Stimulated activated CD4-positive, alpha-beta T cell treated with anti-CD3 and anti-CD28 coated beads, Interleukin-12 subunit alpha, Interleukin-12 subunit beta, amount 100 ng/mL, for 4 hours (primary cell): Measurements from ENCODE around the gene ATRNL1.
"Not testable (repeated sequence)": the region's sequence is repeated elsewhere in the genome, so short reads cannot be mapped to it uniquely, and the experiment has no call there.

ENCODE experiments used
- DNase-seq: peaks from one replicate; pipeline ENCODE4 v3.0.0-alpha.2; 2020

The ATRNL1 gene

DNA sequence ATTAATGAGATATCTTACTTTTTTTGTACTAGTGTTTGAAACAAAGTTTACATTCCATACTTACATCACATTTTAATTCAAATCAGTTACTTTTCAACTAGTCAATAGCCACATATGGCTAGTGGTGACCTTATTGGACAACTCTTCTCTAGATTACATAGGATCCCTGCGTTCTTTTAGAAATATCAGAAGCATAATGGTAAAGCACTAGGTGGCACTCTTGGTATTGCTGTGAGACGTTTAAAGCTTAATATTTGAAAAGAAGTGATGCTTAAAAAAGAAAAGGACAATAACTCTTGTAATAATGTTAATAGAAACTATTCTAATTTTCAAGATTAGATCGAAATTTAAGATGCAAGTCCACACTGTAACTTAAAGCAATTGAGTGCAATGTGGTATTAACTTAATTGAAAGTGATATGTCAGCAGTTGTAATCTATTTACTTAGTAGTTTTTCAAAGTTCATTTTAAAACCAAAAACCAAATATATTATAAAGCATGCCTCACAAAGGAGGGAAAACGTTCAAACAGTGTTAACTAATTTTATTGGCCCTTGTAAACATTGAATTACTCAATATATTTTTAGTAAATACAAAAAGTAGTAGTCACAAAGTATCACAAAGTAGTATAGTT lies 339.1 kb downstream of the ATRNL1 start:
- no peak for DNase-seq

GRCh38 chr10:115436999-115437398 lies 343.8 kb downstream of the ATRNL1 start:
- DNase-seq: no peak

- DNase-seq: no peak
These were observed 348.9 kb downstream of the ATRNL1 start for GRCh38 chr10:115441907-115442545.

- DNase-seq: no peak
These were observed 363.6 kb downstream of the ATRNL1 start for GRCh38 chr10:115456812-115457211.

- DNase-seq: no peak
These were observed 390.1 kb downstream of the ATRNL1 start for GRCh38 chr10:115483294-115483693.

GRCh38 chr10:115491526-115492140 lies 398.5 kb downstream of the ATRNL1 start:
- no peak for DNase-seq

DNA sequence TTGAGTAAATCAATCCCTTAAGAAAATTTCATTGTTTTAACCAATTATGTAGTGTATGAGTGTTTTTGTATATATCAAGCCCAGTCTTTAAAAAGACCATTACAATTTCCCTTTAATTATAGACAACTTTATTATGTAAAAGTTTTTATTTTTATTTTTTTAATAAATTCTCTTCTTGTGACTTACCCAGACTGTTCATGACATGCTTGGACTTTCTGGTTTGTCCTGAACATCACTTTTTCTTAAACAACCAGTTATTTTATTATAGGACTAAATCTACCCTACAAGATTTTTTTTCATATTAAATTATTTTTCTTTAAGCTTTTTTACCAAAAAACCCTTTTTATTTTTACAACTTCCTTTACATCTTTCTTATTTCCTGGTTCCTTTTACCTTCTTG lies 410.4 kb downstream of the ATRNL1 start:
- DNase-seq: no peak

DNA sequence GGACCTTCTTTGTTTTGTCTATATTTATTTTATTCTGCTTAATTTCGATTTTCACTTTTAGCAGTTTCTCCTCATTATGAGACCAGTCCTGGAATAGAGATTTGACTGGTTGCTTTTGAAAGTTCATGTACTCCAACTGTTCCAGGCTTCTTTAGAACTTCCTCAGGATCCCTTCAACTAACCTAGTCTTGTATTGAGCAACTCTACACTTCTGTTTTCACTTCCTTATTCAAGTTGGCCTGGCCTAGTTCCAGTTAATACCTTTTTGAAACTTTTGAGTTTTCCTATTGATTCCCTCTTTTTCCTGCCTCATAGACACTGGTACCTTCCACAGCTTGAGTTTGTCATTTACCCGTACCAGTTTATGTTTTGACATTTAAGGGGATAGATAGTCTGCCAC lies 421.7 kb downstream of the ATRNL1 start:
- no peak for DNase-seq

GRCh38 chr10:115525141-115525540 lies 432.0 kb downstream of the ATRNL1 start:
- DNase-seq: no peak

DNA sequence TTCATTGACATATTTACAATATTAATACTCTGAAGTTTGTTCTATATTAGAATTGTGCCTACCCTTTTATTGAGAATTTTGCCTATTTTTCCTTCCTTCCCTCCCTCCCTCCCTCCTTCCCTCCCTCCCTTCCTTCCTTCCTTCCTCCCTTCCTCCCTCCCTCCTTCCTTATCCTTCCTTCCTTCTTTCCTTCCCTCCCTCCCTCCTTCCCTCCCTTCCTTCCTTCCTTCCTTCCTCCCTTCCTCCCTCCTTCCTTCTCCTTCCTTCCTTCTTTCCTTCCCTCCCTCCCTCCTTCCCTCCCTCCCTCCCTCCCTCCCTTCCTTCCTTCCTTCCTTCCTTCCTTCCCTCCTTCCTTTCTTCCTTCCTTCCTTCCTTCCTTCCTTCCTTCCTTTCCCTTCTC lies 434.5 kb downstream of the ATRNL1 start:
- DNase-seq: not testable (repeated sequence)

DNA sequence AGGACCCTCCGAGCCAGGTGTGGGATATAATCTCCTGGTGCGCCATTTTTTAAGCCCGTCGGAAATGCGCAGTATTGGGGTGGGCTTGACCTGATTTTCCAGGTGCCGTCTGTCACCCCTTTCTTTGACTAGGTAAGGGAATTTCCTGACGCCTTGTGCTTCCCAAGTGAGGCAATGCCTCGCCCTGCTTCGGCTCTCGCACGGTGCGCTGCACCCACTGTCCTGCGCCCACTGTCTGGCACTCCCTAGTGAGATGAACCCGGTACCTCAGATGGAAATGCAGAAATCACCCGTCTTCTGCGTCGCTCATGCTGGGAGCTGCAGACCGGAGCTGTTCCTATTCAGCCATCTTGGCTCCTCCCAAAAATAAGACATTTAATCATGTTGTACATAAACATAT lies 443.2 kb downstream of the ATRNL1 start:
- not testable (repeated sequence) for DNase-seq

DNA sequence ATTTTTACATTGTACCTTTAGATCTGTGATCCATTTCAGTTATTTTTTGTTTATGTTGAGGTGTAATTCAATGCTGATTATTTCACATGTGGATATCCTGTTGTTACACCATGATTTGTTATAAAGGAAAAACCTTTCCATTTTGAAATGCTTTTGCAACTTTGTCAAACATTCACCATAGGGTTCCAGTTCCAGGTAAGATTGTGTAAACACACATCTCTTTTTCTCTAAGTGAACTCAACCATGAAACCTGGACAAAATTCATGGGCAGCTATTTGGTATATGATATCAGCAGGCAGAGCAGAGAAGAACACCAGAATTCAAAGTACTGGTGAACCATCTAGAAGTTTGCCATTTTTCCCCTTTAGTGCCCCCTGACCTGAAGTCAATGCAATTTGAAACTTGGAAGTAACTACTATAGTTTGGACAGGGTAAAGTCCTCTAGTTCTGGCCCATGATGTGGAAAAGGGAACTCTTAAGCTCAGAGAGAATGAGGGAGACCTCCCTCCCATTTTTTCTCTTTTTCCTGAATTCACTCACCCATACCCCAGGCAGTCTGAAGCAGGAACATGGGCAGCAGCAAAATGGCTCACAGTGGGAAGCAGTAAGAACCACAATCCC lies 446.1 kb downstream of the ATRNL1 start:
- no peak for DNase-seq

DNA sequence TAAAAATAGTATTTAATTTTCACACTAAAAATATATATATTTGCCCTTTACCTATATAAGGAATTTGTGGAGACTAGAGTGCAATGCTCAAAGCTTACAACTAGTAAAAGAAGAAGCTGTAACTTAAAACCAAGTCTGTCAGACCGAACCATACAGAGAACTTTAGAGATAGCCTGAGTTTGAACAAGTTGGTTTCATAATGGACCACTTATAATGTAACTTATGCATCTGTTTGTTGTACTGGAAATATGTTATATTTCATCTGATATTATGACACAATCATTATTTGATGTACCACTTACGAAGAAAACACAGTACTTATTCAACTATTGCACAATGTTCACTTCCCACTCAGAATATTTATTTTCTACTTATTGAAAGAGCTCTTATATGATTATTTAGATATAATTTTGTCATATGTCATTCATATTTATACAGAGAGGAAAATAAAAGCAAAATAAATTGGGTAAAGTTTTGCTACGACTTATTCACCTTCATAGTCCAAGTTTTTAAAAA lies 462.8 kb downstream of the ATRNL1 start:
- no peak for DNase-seq

DNA sequence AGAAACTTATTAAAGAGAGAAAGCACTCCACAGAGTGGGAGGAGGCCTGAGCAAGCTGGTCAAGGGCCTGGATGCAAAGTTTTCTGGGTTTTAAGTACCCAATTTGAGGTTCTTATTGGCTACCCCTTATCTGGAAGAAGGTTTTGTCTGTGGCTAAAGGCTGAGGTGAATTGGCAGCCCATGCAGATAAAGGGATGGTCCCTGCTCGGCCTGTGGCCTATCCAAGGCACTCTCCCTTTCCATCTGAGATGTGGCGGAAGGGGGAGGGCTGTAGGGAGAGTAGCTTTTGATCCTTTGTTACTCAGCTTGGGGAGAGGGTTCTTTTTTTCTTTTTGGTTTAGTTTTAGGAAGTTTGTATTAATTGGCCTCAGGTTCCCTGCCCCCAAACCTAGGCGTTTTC lies 465.1 kb downstream of the ATRNL1 start:
- no peak for DNase-seq

GRCh38 chr10:115566867-115567266 lies 473.7 kb downstream of the ATRNL1 start:
- no peak for DNase-seq

GRCh38 chr10:115572740-115573455 lies 479.7 kb downstream of the ATRNL1 start:
- DNase-seq: no peak

DNA sequence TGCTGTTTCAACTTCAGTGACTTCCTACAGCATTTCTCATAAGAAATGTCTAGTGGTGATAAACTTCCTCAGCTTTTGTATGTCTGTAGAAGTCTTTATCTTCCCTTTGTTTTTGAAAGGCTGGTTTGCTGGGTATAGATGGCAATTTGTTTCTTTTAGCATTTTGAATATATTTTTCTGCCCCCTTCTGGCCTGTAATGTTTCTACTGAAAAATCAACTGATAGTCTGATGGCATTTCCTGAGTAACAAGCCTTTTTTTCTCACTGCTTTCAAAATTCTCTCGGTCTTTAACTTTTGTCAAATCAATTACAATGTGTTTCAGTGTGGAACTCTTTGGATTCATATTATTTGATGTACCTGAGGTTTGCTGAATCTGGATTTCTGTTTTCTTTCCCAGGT lies 487.1 kb downstream of the ATRNL1 start:
- DNase-seq: no peak

GRCh38 chr10:115593060-115593459 lies 499.9 kb downstream of the ATRNL1 start:
- DNase-seq: no peak

- DNase-seq: no peak
These were observed 511.5 kb downstream of the ATRNL1 start for GRCh38 chr10:115604627-115605026.

GRCh38 chr10:115606086-115606485 lies 512.9 kb downstream of the ATRNL1 start:
- DNase-seq: no peak

DNA sequence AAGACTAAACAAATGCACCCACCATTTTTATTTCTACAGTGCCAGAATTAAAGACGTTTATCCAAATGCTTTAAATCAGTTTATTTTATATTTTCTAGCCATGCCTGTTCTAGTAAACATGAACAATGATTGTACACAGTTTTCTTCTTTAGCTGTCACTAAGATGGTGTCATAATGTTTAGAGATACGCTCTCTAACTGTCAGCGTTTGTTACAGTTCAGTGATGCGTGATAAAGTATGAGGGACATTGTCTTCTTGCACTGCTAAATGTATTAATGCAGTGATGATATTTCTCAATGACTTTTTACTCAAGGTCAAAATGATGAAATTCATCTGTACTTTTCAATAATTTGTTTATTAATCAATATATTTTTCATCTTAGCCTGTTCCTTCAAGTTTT lies 513.6 kb downstream of the ATRNL1 start:
- no peak for DNase-seq

DNA sequence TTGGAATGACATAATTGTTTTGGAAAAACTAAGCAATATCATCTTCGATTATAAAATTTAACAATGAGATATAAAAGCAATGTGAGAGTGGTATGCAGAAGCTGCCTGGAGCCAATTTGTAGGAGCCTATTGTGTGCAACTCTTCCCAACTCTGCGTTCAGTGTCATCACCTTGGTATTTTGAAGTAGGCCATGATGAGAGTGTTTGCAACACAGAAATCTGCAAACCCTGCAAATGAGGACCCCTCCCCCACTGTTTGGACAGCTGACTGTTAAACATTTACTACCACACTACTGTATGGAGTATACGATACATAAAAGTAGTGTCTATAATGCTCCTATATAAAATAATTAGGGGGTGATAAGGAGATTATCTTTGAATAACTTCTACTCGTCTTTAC lies 531.3 kb downstream of the ATRNL1 start:
- no peak for DNase-seq

DNA sequence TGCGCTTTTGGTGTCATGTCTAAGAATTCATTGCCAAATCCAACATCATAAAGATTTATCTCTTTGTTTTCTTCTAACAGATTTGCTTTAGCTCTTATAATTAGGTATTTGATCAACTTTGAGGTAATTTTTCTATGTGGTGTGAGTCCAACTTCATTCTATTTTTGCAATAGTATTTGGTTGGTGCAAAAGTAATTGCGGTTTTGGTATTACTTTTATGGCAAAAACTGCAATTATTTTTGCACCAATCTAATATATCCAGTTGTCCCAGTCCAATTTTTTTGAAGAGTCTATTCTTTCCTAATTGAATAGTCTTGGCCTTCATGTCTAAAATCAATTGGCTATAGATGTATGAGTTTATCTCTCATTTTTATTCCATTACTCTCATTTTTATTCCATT lies 535.5 kb downstream of the ATRNL1 start:
- no peak for DNase-seq
